Stimulated activated CD4-positive, alpha-beta T cell treated with anti-CD3 and anti-CD28 coated beads, Interleukin-15, amount 100 ng/mL, for 24 hours (primary cell): ENCODE data around the gene RELN.

ENCODE experiments used
- DNase-seq: peaks from one replicate; pipeline ENCODE4 v3.0.0-alpha.2; 2020

Gene RELN

DNA sequence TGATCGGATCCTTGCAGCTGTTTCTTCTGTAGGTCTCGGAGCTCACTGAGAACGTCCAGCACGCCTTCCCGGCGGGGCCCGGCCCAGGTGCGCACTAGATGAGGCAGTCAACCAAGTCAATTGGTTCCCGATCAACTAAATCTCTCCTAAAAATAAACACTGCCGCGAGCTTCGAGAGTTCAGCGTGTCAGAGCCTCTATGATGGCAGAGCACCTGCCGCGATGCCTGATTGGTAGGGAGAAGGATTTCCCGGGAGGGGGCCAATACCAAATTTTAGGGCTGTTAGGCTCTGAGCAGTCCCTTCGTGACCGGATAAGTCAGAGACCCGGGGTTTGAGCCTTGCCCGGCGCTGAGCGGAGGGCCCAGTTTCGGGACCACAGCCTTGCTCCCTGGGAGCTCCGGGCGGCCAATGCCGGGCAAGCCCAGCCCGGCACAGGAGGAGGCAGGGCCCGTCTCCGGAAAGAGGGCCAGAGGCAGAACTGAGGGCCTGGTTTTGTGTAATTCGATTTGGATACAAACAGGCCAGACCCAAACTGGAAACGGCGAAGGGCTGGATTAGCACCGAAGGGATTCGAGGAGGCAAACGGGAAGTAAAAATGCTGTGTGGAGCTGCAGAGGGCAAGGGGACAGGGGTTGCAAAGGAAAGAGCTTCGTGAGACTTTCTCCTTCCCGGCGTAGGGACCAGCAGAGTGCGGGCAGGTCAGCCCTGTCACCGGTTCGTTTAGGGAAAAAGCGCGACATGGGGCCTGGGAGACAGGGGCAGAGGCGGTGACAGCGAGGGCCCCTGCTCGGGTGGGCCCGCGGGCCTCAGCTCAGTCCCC is 544.0 kb downstream of the RELN start:
- DNase-seq: peak; percentile 13

GRCh38 chr7:103439661-103440060 is 549.8 kb downstream of the RELN start:
- DNase-seq: no peak

GRCh38 chr7:103437623-103438022 is 551.8 kb downstream of the RELN start:
- no peak for DNase-seq

DNA sequence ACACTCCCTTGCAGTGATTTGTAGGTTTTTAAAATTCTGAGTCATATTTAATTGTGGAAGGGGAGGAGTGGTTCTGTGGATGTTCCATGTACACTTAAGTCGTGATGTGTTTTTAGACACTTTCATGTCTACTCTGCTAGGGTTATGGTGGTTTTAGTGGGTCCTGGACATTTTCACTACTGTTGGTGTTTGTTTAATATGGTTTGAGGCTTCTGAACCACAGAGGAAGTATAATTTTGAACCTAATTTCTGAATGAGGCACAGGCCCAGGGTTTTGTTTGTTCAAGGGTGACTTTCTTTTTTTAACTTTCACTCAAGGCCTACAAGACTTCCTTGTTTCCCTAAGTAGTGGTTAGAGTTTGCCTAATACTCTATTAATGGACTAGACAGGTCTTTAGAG is 556.7 kb downstream of the RELN start:
- DNase-seq: no peak

- no peak for DNase-seq
Measured at GRCh38 chr7:103425177-103425576, 564.3 kb downstream of the RELN start.

DNA sequence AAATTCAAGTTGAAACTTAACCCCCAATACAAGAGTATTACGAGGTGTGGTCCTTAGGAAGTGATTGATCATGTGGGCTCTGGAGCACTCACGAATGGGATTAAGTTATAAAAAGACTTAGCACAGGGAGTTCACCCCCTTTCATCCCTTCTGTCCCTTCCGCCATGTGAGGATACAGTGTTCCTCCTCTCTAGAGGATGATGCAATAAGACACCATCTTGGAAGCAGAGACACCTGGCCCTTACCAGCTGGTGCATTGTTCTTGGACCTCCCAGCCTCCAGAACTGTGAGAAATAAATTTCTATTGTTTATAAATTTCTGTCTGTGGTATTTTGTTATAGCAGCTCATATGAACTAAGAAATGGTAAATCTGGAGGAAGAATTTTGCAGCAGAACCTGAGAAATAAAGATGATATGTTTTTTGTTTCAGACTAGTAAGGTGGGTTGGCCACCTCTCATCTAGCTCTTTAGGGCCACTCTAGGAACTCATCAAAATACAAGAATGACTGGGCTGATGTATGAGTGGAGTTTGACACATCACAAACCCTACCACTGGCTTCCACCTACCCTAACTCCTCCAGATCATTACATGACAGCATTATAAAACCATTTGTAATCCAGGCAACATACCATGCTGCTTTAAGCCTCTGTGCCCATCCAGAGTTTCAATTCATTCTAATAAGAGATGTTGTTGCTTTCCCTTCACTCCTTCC is 565.8 kb downstream of the RELN start:
- DNase-seq: no peak
